NCI-H2171 treated with DMSO at 0.1 percent for 48 hours (cell line): Measurements from ENCODE around the gene HARS2.
"Not testable (repeated sequence)": the region's sequence is repeated elsewhere in the genome, so short reads cannot be mapped to it uniquely, and the experiment has no call there.

Source experiments
- DNase-seq: peaks from one replicate; lab custom pipeline; 2025; lab: John Stamatoyannopoulos, UW

HARS2 gene

GRCh38 chr5:140700177-140701144 is 9.2 kb downstream of the HARS2 start, which contains the start of gene ZMAT2:
Gene ZMAT2, plus strand, starts transcription at chr5:140700447. Its CDS starts 14 bp downstream, at chr5:140700461.
- peak; percentile 91 for DNase-seq

GRCh38 chr5:140707812-140708211 is 16.6 kb downstream of the HARS2 start:
- peak; percentile 9 for DNase-seq

GRCh38 chr5:140708787-140709186 is 17.5 kb downstream of the HARS2 start:
- DNase-seq: not testable (repeated sequence)

GRCh38 chr5:140710899-140711552 is 19.8 kb downstream of the HARS2 start:
- DNase-seq: peak; percentile 80

GRCh38 chr5:140711794-140712193 is 20.5 kb downstream of the HARS2 start:
- no peak for DNase-seq

DNA sequence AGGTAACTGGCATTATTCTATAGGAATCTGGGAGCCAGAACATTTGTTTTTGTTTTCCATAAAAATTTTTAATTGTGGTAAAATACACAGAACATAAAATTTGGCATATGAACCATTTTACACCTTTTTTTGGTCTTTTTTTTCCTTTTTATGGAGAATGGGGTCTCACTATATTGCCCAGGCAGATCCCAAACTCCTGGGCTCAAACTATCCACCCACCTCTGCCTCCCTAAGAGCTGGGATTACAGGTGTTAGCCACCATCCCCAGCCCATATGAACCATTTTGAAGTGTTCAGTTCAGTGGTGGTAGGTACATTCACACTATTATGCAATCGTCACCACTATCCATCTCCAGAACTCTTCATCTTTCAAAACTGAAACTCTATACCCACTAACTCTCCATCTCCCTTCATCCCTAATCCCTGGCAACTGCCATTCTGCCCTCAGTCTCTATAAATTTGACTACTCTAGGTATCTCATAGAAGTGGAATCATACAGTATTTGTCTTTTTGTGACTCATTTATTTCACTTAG is 22.4 kb downstream of the HARS2 start:
- no peak for DNase-seq

DNA sequence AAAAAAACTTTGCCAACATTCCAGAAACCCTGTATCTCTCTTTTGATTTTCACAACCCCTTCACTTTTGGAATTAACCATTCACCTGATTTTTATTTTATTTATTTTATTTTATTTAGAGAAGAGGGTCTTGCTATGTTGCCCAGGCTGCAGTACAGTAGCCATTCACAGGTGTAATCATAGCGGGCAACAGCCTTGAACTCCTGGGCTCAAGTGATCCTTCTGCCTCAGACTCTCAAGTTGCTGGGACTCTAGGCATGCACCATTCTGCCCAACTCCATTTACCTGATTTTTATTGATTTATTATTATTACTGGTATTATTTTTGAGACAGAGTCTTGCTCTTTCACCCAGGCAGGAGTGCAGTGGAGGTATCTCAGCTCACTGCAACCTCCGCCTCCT is 25.0 kb downstream of the HARS2 start:
- DNase-seq: not testable (repeated sequence)

DNA sequence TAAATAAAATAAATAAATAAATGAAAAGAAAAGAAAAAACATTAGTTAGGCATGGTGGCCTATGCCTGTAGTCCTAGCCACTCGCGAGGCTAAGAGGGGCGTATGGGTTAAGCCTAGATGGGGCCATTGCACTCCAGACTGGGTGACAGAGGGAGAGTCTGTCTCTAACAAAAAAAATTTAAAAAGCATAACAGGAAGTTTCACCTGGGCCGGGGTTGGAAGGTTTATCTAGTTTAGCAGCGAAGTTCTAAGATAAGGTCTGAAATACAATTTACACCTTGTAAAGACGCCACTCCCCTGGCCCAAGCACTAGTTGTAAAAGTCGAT is 27.0 kb downstream of the HARS2 start:
- no peak for DNase-seq

DNA sequence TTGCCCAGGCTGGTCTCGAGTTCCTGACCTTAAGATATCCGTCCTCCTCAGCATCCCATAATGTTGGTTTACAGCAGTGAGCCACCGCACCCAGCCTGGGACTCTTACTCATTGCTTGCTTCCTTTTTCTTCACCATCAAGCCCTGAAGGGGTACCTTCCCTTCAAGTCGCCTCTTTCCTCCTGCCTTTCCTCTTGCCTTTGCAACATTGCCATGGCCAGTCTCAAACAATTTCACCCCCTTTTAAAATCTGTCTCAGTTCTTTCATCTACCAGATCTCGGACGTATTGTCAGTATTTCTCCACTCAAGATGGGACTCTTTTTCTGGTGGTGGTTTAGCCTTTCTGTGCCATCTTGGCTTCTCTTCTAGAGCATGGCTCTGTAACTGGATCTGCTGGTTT is 29.5 kb downstream of the HARS2 start:
- DNase-seq: not testable (repeated sequence)

DNA sequence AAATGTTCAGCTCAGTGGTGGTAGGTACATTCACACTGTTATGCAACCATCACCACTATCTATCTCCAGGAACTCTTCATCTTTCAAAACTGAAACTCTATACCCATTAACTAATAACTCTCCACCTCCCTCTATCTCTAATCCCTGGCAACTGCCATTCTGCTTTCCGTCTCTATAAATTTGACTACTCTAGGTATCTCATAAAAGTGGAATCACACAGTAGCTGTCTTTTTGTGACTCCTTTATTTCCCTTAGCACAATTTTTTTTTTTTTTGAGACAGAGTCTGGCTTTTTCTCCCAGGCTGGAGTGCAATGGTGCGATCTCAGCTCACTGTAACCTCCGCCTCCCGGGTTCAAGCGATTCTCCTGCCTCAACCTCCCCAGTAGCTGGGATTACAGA is 30.1 kb downstream of the HARS2 start:
- not testable (repeated sequence) for DNase-seq

- DNase-seq: no peak
These were observed 34.7 kb downstream of the HARS2 start for GRCh38 chr5:140725799-140726471.

DNA sequence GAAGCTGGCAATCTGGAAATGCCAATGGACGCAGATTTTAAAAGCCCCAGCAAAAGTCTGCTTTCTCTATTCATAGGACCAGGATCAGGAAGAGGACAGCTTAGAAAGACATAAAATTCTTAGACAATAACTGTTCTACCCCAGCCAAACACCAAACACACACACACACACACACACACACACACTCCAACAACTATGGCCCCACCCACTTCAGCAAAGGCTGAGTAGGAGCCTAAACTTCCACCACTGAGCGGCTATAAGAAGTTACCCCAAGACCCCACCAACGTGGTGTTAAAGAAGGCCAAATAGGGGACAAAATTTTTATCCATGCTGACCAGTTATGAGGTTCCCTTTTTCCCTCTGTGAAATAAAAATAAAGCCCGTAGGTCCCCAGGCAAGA is 41.8 kb downstream of the HARS2 start:
- no peak for DNase-seq

- DNase-seq: no peak
These were observed 43.1 kb downstream of the HARS2 start for GRCh38 chr5:140734354-140734753.

DNA sequence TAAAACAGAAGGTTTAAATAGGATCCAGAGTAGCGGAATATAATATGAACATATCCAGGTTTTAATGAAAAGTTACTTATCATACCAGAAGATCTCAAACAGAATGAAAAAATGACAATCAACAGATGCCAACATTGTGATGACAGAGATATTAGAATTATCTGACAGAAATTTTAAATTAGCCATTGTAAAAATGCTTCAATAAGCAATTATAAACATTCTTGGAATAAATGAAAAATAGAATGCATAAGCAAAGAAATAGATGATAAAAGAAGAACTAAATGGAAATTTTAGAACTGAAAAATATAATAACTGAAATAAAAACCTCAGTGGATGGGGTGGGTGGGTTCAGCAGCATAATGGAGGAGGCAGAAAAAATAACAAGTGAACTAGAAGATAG is 46.2 kb downstream of the HARS2 start:
- no peak for DNase-seq

DNA sequence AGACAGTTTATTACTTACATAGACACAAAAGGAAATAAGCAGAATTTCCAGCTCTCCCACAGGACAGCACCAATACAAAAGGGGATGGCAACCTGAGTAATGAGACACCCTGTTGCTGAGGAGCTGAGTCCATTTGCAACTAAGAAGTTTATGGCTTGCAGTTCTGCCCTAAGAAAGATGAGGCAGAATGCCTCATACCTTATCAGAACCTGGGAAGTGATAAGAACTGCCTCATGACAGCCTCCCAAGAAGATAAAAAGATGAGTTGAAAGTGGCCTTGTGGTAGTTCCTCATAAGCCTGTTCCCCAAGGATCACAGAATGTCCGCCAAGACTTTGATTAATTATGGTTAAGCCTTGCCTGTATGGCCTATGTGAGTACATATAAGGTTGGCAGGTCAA is 50.7 kb downstream of the HARS2 start:
- no peak for DNase-seq
